HG03103 (cell line): ENCODE data around the gene TCP11.
"Not testable (repeated sequence)": the region's sequence is repeated elsewhere in the genome, so short reads cannot be mapped to it uniquely, and the experiment has no call there.

Source experiments
- ATAC-seq: cut with Tn5 transposase; IDR thresholded peaks from one replicate; pipeline ENCODE4 v1.9.1; 2021; ENCODE audit warnings: low read depth; ENCODE audit not compliant: unreplicated experiment

The TCP11 gene

DNA sequence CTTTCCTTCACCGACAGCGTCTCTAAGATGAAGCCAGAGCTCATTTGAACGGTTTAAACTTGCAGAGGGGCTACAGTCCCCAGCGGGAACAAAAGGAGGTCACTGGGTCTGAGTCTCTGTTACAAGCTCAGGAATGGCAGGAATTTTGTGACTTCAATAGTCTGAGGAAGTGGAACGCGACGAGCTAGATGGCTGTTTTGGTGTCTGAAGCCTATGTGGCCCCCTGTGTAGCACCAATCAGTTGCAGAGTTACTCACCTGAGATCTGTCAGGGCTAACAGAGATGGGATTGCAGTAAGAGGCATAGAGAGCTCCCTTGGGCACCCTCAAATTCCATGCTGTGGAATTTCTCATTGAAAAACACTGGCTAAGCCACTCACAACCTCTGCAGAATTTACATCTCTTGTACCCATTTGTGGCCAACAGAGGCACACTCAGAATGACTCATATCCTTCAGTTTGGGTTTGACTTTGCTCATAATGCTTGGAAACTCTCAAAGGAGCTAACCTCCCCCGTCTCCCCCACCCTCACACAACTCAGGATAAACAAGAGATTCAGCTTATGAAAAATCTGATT lies 7.1 kb upstream of the TCP11 start:
- no peak for ATAC-seq

DNA sequence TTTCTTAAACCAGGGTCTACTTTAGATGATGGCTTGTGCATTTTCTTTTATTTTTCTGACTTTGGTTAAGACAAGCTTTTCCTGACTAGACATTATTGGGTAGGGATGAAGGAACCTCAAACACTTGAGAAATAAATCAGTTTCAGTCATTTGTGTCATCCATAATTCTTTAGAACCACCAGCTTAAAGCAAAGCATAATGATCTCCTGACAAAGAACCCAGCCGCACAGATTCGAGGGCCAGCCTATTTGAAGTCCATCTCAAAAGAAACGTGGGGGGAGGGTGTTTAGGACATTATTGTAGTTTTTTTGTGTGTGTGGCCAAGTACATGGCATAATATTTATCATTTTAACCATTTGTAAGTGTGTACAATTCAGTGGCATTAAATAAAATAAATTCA lies 6.3 kb upstream of the TCP11 start:
- no peak for ATAC-seq

DNA sequence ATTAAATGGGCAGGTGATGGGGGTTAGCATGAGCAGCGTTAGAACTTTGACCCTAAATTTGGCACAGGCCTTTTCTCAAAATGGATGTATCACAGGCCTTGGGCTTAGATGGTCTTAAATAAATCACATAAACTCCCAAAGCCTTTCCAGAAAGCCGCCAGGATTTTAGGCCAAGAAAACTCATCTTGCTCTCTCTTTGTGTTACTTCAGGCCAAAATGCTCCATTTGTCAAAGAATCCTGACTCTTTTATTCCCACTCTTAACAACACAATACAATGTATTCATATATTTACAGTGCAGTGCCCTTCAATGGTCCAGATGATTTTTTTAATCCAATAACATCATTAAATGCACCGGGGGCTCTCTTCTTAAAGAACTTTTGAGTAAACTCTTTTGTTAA lies 5.9 kb upstream of the TCP11 start:
- ATAC-seq, result no peak

DNA sequence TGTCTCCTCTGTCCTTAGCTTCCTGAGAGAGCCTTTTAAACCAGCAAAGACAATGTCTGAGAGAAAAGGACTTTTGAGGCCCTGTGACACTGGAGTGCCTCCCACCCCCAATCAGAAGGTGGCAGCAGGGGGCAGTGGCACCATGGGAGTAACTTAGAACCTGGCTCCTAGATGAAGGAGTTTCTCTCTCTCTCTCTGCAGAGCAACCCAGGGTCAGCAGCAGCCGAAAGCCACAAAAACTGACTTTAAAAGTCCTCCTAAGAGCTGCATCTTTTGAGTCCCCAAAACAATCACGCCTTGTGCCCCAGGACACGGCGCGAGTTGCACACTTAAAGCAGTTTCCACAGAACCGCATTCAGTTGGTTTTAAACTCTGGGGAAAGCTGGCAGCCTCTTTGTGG lies 5.3 kb upstream of the TCP11 start:
- no peak for ATAC-seq

DNA sequence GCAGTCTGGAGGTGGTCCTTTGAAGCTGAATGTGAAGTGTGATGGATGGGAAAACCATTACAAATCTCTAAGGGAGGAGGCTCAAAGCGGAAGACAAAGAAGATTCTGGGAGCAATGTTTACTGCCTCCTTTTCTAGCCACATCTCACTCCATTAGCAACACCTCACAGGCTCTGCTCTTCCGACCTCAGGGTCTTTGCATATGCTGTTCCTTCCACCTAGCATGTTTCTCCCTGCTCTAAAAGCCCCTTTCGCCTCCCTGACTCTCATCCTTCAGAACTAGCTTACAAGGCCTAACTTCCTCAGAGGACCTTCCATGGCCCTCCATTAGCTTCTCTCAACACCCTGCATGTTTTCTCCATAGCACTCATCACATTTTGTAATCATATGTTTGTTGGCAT lies 4.6 kb upstream of the TCP11 start:
- no peak for ATAC-seq

DNA sequence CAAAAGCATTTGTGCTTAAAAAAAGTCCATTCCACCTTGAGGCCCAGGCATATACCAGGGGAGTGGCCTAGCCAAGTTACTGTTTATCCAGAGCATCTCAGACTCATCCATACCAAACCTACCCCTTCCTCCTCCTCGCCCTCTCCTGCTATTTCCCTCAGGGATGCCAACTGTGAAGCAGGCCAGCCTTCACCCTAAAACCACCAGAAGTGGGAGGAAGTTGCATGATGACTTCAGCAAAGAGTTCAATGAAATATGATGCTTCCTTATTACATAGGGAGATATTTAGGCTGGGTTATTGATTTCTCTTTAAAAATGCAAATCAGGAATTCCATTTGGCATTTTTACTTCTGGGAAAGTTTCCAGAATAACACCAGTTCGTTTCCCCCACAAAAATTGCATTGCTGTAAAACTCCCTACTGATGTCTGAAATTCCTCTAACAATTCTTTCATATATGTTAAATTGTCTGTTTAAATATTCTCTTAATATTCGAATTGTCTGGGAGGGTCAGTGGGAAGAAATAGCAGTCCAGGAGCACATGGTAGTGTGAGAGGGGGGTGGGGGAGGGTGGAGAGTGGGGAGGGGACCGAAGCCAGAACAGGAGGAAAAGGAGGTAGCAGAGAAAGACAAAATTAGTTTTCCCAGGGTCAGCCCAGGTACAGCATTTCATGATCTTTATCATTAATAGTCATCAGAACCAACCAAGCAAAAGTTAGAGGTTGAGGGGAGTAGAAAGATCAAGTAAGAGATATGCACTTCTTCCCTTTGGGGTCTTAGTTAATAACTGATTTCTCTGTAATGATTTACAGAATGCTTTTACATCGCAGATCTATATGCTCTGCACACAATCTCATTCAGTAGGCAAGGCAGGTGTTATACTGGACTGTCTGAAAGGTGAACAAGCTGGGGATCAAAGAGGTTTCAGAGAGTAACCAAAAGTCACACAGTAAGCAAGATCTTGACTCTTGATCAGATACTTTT lies 1.7 kb upstream of the TCP11 start:
- ATAC-seq, result no peak

DNA sequence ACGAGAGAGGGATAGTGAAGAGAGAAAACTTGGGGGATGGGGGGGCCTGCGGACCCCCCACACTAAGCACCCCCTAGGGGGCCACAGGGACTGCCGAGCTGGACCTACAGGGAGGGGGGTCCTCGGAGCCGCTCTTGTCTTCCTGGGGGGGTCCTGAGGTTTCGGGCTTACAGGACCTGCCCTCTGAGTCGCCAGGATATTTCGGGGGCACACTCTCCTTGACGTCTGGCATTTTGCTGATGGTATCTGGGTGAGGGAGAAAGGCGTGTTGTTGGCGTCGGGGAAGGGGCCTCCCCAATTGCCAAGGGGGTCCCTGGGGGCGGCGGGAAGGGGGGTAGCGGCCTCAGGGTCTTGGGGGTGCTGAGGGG lies 516 bp downstream of the TCP11 start:
- ATAC-seq, result no peak

DNA sequence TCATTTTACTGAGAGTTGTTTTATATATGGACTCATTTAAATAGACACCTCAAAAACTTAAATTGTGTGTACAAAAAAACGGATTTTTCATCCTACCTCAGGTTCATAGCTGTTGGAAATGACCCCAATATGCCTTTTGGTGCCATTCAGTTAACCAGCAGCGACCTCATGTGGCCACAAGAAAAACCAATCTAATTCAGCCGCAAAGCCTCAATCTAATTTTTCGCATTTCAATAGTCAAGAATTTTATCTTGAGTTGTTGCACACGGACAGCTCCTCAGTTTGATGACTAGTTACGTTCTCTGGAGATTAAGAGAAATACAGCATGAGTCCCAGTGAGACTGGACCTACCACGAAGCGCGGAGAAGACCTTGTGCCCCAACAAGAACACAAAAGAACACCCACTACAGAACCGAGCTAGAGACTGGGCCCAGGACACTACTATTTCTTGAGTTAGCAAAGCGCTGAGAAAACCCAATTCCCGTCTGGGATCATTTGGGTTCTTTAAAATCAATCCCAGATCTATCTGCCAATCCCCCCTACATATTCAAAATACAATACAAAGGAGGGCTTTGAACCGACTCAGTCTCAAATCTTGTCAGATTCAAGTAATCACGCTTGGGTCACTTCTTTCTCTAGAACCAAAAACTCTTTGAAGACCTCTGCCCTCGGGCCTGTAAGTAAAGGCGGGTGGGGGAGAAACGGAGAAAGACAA lies 1.1 kb downstream of the TCP11 start:
- no peak for ATAC-seq

DNA sequence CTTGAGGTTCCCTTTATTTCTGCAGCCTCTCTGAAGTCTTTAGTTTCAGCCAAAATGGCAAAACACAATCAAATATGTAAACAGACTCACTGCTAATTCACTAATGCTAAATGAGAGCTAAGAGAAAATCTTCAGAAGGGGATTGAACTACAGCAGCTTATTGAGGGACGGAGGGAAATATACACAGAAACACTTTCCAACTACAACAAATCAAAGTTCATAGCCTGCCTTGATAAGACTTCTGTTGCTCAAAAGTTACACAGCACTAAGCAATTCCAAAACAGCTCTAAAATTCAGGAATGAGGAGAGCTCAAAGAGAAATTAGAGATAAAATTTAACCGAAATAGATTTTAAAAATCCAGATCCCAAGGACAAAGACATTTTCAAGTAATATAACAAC lies 1.7 kb downstream of the TCP11 start:
- no peak for ATAC-seq

DNA sequence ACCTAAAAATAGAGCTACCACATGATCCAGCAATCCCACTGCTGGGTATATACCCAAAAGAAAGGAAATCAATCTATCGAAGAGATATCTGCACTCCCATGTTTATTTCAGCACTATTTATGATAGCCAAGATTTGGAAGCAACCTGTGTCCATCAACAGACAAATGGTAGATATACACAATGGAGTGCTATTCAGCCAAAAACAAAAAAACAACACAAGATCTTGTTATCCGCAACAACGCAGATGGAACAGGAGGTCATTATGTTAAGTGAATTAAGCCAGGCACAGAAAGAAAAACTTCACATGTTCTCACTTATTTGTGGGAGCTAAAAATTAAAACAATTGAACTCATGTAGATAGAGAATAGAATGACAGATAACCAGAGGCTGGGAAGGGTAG lies 2.9 kb downstream of the TCP11 start:
- not testable (repeated sequence) for ATAC-seq

DNA sequence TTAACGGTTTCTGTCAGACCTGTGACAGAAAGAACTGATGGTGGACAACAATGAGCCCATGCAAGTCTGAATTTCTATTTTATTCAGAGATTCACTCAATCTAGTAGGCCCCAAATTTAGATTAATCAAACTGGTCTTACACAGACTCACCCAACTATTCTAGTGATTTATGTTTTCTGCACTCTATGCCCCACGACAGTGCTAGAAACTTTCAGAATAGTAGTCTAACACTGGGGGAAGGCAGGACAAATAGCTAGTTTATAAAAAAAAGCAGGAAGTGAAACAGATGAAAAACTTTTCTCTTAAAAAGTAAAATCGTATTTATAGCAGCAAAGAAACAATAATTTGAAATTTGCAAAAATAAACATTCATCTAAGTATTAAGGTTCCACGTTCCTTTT lies 5.0 kb downstream of the TCP11 start:
- no peak for ATAC-seq

DNA sequence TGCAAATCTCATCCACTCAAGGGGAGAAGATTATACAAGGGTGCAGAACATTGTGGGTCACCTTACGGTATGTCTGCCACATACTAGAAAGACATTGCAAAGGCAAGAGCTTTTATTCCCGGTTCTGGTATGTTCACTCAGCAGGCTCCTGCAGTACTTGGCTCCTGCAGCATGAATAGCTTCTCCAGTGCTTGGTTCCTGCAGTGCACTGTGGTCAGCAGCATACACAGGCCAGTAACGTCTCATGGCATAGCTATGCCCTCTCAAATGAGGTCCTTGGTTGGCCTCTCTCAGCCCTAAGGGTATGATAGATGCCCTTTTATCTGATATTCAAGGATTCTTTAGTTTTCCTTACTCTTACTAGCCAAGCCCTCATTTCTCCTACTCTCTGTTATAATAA lies 12.6 kb downstream of the TCP11 start:
- ATAC-seq, result no peak

DNA sequence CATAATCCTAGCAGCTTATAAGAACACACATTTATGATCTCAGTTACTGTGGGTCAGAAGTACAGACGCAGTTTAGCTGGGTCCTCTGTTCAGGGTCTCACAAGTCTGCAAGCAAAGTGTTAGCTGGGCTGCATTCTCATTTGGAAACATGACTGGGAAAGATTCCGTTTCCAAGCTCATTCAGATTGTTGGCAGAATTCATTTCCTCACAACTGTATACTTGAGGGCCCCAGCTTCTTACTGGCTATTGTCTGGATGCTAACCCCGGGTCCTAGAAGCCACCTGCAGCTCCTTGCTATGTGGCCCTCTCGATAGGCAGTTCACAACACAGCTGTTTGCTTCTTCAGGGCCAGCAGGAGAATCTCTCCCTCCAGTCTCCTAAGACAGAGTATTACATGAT lies 13.1 kb downstream of the TCP11 start:
- no peak for ATAC-seq

DNA sequence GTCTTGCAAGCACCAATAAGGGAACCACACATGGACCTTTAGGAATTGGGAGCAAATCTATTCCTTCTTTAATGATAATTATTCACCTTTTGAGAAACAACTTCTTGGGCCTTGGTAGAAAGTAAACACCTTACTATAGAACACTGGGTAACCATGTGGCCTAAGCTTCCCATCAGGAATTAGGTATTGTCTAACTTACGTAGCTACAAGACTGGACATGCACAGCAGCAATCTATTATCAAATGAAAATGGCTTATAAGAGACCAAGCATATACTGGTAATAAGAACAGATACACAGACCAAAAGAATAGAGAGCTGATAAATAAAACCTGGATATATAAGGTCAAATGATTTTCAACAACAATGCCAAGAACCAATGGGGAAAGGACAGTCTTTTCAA lies 16.8 kb downstream of the TCP11 start:
- ATAC-seq, result no peak

DNA sequence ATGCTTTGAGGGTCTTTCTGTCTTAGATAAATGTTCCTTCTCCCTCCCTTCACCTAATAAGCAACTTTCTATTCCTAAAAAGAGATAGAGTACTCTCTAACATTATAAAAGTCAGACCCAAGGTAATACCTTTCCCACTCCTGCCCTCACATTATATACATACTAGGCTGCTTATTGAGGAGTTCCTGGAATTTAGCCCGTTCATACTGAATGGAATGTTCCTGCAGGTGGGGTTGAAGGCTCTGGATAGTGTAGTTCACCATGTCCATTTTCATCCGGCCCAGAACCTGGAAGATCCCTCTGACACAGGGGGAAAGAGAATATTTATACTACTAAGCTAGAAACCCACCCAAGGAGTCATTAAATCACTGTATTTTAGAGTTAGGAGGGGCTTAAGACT lies 20.4 kb downstream of the TCP11 start:
- no peak for ATAC-seq

DNA sequence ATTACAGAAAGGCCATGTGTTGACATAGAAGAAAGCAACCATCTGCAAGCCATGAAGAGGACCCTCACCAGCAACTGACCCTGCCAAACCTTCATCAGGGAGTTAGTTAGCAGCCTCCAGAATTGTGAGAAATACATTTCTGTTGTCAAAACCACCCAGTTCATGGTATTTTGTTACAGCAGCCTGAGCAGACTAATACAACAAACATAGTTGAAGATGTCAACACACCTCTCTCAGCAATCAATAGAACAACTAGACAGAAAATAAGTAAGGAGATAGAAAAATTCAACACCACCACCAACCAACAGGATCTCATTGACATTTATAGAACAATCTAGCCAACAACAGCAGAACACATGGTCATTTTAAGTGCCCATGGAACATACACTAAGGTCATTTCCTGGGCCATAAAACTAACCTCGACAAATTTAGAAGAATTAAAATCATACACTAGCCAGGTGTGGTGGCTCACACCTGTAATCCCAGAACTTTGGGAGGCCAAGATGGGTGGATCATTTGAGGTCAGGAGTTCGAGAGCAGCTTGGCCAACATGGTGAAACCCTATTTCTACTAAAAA lies 32.7 kb downstream of the TCP11 start:
- ATAC-seq, result no peak

DNA sequence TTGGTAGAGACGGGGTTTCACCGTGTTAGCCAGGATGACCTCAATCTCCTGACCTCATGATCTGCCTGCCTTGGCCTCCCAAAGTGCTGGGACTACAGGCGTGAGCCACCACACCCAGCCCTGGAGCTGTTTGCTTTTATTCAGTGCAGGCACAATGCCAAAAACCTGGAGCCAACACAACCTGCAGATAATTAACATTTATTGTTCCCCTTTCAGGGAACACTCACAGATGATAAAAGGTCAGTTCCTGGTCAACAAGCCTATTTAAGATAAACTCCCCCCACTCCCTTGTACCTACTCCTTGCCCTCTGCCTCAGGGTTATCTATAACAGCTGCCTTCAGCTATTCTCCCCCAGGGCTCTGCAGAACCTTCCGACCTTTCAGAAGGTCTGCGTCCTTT lies 33.4 kb downstream of the TCP11 start:
- not testable (repeated sequence) for ATAC-seq

DNA sequence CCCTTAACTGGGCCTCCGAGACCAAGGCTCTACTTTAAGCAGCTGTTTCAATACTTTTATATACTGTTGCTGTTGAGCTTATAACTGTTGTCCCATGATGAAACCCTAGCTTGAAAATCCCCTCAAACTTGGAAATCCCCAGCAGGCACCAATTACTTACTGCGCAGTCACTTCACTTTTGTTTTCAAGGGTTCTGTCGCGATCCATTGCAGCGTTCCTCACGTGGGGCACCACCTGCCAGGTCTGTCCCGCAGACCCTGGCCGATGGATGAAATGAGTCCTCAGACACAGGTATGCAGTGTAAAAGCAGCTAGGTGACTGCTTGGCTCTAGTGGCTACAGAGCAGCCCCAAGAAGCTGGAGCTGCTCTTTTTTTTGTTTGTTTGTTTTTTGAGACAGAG lies 33.9 kb downstream of the TCP11 start:
- ATAC-seq, result not testable (repeated sequence)

DNA sequence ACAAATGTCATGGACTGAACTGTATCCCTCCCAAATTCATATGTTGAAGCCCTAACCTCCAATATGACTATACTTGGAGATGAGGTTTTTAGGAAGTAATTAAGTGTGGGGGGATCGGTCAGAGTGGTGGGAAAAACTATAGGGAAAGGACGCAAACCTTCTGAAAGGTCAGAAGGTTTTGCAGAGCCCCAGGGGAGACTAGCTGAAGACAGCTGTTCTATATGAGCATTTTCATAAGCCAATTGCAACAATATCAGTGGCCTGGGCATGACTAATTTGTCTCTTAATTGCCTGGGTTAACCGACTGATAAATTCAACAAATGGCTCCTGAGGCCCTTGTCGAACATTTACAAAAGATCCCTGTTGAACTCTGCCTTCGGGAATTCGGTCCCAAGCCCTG lies 35.1 kb downstream of the TCP11 start:
- not testable (repeated sequence) for ATAC-seq

DNA sequence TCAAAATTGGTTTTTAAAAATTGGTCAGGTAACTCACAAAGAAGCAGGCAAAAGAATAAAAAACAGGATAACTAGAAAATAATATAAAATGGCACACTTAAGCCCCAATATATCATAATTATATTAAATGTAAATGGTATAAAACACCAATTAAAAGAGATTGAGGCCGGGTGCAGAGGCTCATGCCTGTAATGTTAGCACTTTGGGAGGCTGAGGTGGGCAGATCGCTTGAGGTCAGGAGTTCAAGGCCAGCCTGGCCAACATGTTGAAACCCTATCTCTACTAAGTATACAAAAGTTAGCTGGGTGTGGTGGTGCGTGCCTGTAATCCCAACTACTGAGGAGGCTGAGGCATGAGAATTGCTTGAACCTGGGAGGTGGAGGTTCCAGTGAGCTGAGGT lies 36.1 kb downstream of the TCP11 start:
- ATAC-seq, result no peak

DNA sequence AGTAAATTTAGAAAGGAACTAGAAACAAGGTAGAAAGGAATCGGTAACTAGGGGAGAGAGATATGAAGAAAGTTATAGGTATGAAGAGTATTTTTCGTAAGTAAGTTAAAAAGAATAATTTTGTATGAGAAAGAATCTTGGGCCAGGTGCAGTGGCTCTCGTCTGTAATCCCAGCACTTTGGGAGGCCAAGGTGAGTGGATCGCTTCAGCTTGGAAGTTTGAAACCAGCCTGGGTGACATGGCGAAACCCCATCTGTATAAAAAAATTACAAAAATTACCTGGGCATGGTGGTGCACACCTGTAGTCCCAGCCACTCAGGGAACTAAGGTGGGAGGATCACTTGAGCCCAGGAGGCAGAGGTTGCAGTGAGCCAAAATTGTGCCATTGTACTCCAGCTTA lies 42.0 kb downstream of the TCP11 start:
- no peak for ATAC-seq
